GM12878 (cell line): ENCODE data around the gene RABL6. TPM values are rescaled to one million over a fixed set of nuclear protein-coding genes. Genes with fewer than 3 reads are reported as not detected.

Source experiments
- ATAC-seq: fragments of 200-7000 bp; cut with Tn5 transposase; 3 replicates; pipeline ENCODE4 v1.9.1; 2020; ENCODE audit warnings: mild to moderate bottlenecking, moderate library complexity
- BruUV-seq: library from RNA; stranded (reverse); fragments of 400-500 nt; replicated peaks from 2 replicates; lab custom pipeline; 2021; lab: Mats Ljungman, UMichigan
- CTCF ChIA-PET: fragments of 300-600 bp; sonication (Branson Sonifier 250); formaldehyde crosslinking; extraction: SDS; loops from one replicate; lab custom pipeline; 2021; ENCODE audit warnings: inconsistent platforms; lab: Yijun Ruan, JAX
- POLR2A ChIA-PET: fragments of 350-600 bp; formaldehyde crosslinking; extraction: SDS; loops from one replicate; lab custom pipeline; 2021; ENCODE audit warnings: inconsistent platforms; lab: Charles Lee
- RAD21 ChIA-PET: fragments of 300-600 bp; sonication (Branson Sonifier 250); formaldehyde crosslinking; loops from one replicate; lab custom pipeline; 2023; ENCODE audit warnings: antibody characterized with exemption; ENCODE audit not compliant: unreplicated experiment; lab: Charles Lee
- SMC1A ChIA-PET: fragments of 300-600 bp; sonication (Branson Sonifier 250); formaldehyde crosslinking; loops from one replicate; lab custom pipeline; 2023; ENCODE audit not compliant: unreplicated experiment, uncharacterized antibody; lab: Charles Lee
- DNase-seq: peaks from one replicate; pipeline ENCODE4 v3.0.0-alpha.2; 2011; ENCODE audit warnings: low read depth, low spot score
- FAIRE-seq: peaks from 3 replicates; lab custom pipeline; 2011; peaks lifted over from hg19 to GRCh38; lab: Jason Lieb, UNC
- H2AFZ ChIP-seq: 2 replicates; pipeline ENCODE4 v1.6.0; 2011; ENCODE audit warnings: low read depth, low read length, control low read depth; ENCODE audit not compliant: control insufficient read depth
- H3K27ac ChIP-seq: 2 replicates; pipeline ENCODE4 v1.5.1; 2011; ENCODE audit warnings: control low read depth; ENCODE audit not compliant: control insufficient read depth, insufficient read depth
- H3K27me3 ChIP-seq, 2 experiments: replicated peaks in 1 of 2; 2 replicates each; pipeline versions ENCODE4 v1.6.0 to v1.6.1; 2011; ENCODE audit warnings: low read length in 1 of 2; ENCODE audit not compliant: control insufficient read depth in 2 of 2, insufficient read depth in 2 of 2
- H3K36me3 ChIP-seq, 2 experiments: 2 replicates each; pipeline ENCODE4 v1.5.1; 2011; ENCODE audit warnings: low read length in 1 of 2; ENCODE audit not compliant: control insufficient read depth in 2 of 2, insufficient read depth in 2 of 2
- H3K4me1 ChIP-seq: 2 replicates; pipeline ENCODE4 v1.6.1; 2011; ENCODE audit warnings: mild to moderate bottlenecking, low read length, moderate library complexity, mixed read lengths; ENCODE audit not compliant: control insufficient read depth, insufficient read depth
- H3K4me2 ChIP-seq: 2 replicates; pipeline ENCODE4 v1.6.0; 2011; ENCODE audit warnings: control low read depth; ENCODE audit not compliant: control insufficient read depth, insufficient read depth
- H3K4me3 ChIP-seq: fragments of 200-600 bp; sonication (generic); 2 replicates; pipeline ENCODE4 v1.5.1; 2016
- H3K79me2 ChIP-seq: 2 replicates; pipeline ENCODE4 v1.6.0; 2011; ENCODE audit warnings: low read length; ENCODE audit not compliant: control insufficient read depth, insufficient read depth
- H3K9ac ChIP-seq: 2 replicates; pipeline ENCODE4 v1.8.0; 2011; ENCODE audit warnings: low read length, control low read depth, mixed read lengths; ENCODE audit not compliant: control insufficient read depth, insufficient read depth
- H3K9me3 ChIP-seq: replicated peaks from 3 replicates; pipeline ENCODE4 v1.5.1; 2011; ENCODE audit warnings: mild to moderate bottlenecking, low read length; ENCODE audit not compliant: control insufficient read depth, insufficient read depth
- H4K20me1 ChIP-seq: 2 replicates; pipeline ENCODE4 v1.6.0; 2011; ENCODE audit not compliant: control insufficient read depth, insufficient read depth
- CHD1 ChIP-seq: IDR thresholded peaks from 2 replicates; pipeline ENCODE4 v1.6.1; 2012; ENCODE audit warnings: low read depth, low read length, improper control_type of control experiment
- CHD4 ChIP-seq: fragments of 200-600 bp; sonication (generic); IDR thresholded peaks from 2 replicates; pipeline ENCODE4 v1.6.1; 2016; ENCODE audit warnings: mild to moderate bottlenecking
- CREB1 ChIP-seq: IDR thresholded peaks from 2 replicates; pipeline ENCODE4 v1.6.1; 2012; ENCODE audit warnings: low read depth, mild to moderate bottlenecking, inconsistent platforms
- GABPA ChIP-seq: IDR thresholded peaks from 2 replicates; pipeline ENCODE4 v1.6.1; 2014; ENCODE audit warnings: antibody characterized with exemption, low read depth, mild to moderate bottlenecking, inconsistent platforms
- GATAD2B ChIP-seq: fragments of 450-650 bp; conservative IDR thresholded peaks from 2 replicates; pipeline ENCODE4 v1.6.1; 2017; ENCODE audit warnings: low read depth, mild to moderate bottlenecking, moderate library complexity
- HDGF ChIP-seq: fragments of 450-650 bp; IDR thresholded peaks from 2 replicates; pipeline ENCODE4 v1.6.1; 2016; ENCODE audit warnings: antibody characterized with exemption
- NR2F1 ChIP-seq: fragments of 450-650 bp; conservative IDR thresholded peaks from 2 replicates; pipeline ENCODE4 v1.6.1; 2017; ENCODE audit warnings: mild to moderate bottlenecking
- ZNF622 ChIP-seq: fragments of 450-650 bp; IDR thresholded peaks from 2 replicates; pipeline ENCODE4 v1.6.1; 2017; ENCODE audit warnings: mild to moderate bottlenecking, inconsistent platforms
- WGBS: methylation state at CpG from one replicate; pipeline ENCODE4 v1.1.6; 2016; ENCODE audit warnings: low lambda C conversion rate; ENCODE audit not compliant: insufficient replicate concordance, insufficient coverage; ENCODE audit errors: missing lambda C conversion rate; 5-methylcytosine and 5-hydroxymethylcytosine counted together
- in situ Hi-C: fragments of 300-500 bp; cut with MboI; formaldehyde crosslinking; loops from 9 replicates; pipeline ENCODE4 v1.14.3; 2018; ENCODE audit warnings: mixed read lengths
- intact Hi-C: fragments of 100-400 bp; cut with micrococcal nuclease; formaldehyde crosslinking; loops from one replicate; pipeline ENCODE4 v1.14.2; 2022; ENCODE audit not compliant: unreplicated experiment
- polyA plus RNA-seq, 11 experiments: library from polyadenylated mRNA; depleted of rRNA in 4 of 11; unstranded in 6 of 11; stranded (reverse) in 5 of 11; fragments of >200 nt; fragmentation: Nextera tagmentation in 4 of 11; fragmentation: Illumina TruSeq in 1 of 11; extraction: Ambion mirVana in 4 of 11; extraction: Trizol in 1 of 11; gene quantifications; 1 replicate in 1 of 11; 2 replicates in 10 of 11; pipeline versions ENCODE4 v1.2.1 to v1.2.3, GENCODE V29; 2011 to 2016; ENCODE audit warnings: inconsistent platforms in 2 of 11, missing spikeins in 2 of 11, low read depth in 1 of 11
- total RNA-seq, 4 experiments: library from RNA; depleted of rRNA in 3 of 4; stranded (reverse); fragments of >200 nt in 3 of 4; fragmentation: Illumina TruSeq in 1 of 4; extraction: Trizol in 1 of 4; gene quantifications; 2 replicates each; pipeline versions ENCODE4 v1.2.1 to v1.2.3, GENCODE V29; 2013 to 2021
- TF ChIP-seq, protein P1 (sequence below): fragments of 450-650 bp; IDR thresholded peaks from 2 replicates; pipeline ENCODE4 v1.6.1; 2017; ENCODE audit warnings: borderline replicate concordance
- TF ChIP-seq, protein P2 (sequence below): fragments of 450-650 bp; conservative IDR thresholded peaks from 2 replicates; pipeline ENCODE4 v1.6.1; 2017; ENCODE audit warnings: mild to moderate bottlenecking, moderate library complexity
- TF ChIP-seq, protein P3 (sequence below): IDR thresholded peaks from 2 replicates; pipeline ENCODE4 v1.6.1; 2011; ENCODE audit warnings: borderline replicate concordance, low read depth, mild to moderate bottlenecking, moderate library complexity, mixed read lengths, low read length; ENCODE audit not compliant: insufficient read depth; ENCODE audit errors: extremely low read length
- TF ChIP-seq, protein P4 (sequence below): fragments of 450-650 bp; IDR thresholded peaks from 2 replicates; pipeline ENCODE4 v1.6.1; 2017; ENCODE audit warnings: mild to moderate bottlenecking, moderate library complexity
- TF ChIP-seq, protein P5 (sequence below): IDR thresholded peaks from 2 replicates; pipeline ENCODE4 v1.6.1; 2012; ENCODE audit warnings: low read depth, low read length, improper control_type of control experiment

RABL6 gene
- total and polyA plus RNA-seq, 10 of the 15 experiments (the other 5 are each of a cell fraction or from before 2014, with no cell fraction given), result 1.4 to 134 (median 42.7) TPM

DNA sequence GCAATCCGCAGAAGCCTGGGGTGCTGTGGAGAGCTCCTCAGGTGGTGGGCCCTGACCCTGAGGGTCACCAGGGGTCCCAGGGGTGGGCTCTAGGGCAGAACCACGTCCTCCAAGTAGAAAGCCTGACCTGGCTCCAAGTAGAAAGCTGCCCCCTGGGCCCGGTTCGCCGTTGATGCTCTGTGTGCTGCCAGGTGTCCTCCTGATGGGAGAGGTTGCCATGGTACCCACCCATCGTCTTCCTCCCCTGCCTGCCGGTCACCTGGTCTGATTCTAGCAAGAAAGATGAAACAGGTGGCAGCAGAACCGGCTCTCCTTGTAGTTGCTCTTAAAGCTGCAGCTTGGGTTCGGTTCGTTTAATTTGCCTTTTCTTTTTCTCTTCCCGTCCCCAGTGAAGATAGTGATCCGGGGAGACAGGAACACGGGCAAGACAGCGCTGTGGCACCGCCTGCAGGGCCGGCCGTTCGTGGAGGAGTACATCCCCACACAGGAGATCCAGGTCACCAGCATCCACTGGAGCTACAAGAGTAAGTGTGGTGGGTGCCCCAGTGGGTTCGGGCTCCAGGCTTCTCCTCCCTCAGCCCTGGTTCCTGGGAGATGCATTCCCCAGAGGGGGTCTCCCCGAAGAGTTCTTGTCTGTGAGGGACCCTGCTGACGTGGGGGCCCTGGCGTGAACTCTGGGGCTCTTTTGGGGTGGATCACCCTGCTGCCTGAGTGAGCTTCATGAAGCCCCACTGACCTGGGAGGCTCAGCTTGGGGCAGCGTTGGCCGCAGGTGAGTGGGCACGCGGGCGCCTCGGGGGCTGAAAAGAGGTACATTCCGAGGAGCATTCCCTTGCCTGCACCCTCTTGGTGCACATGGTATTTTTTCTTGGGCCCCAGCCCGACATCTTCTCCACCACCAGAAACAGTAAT is 15.6 kb downstream of the RABL6 start:
- ChIA-PET RAD21 (interaction anchor here (0.6 kb wide), 1 partner anchor 772 kb away, joined by 3 read pairs; no protein-coding TSS in a partner anchor), CTCF (interaction anchor here (1.0 kb wide), 1 partner anchor 19 kb away, joined by 5 read pairs; the partner anchor contains the start of gene AJM1), POLR2A (interaction anchor here (0.6 kb wide), 1 partner anchor 554 kb away, joined by 3 read pairs; no protein-coding TSS in a partner anchor), SMC1A (no interaction called here)
- no peak overlapping the region for H2AFZ ChIP-seq
- WGBS, result 94% methylated on average over 29 of the region's 30 CpGs
- H3K4me2 ChIP-seq, result no peak overlapping the region
- BruUV-seq, result no TSS peak
- intact Hi-C loops (no loop called here), in situ Hi-C loops (no loop called here)
- TF ChIP-seq CREB1 (no peak), GATAD2B (no peak), GABPA (no peak), CHD1 (no peak), HDGF (no peak), ZNF622 (no peak), NR2F1 (no peak), CHD4 (no peak)
- TF ChIP-seq, protein P1, sequence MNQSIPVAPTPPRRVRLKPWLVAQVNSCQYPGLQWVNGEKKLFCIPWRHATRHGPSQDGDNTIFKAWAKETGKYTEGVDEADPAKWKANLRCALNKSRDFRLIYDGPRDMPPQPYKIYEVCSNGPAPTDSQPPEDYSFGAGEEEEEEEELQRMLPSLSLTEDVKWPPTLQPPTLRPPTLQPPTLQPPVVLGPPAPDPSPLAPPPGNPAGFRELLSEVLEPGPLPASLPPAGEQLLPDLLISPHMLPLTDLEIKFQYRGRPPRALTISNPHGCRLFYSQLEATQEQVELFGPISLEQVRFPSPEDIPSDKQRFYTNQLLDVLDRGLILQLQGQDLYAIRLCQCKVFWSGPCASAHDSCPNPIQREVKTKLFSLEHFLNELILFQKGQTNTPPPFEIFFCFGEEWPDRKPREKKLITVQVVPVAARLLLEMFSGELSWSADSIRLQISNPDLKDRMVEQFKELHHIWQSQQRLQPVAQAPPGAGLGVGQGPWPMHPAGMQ, result no peak
- TF ChIP-seq, protein P2, sequence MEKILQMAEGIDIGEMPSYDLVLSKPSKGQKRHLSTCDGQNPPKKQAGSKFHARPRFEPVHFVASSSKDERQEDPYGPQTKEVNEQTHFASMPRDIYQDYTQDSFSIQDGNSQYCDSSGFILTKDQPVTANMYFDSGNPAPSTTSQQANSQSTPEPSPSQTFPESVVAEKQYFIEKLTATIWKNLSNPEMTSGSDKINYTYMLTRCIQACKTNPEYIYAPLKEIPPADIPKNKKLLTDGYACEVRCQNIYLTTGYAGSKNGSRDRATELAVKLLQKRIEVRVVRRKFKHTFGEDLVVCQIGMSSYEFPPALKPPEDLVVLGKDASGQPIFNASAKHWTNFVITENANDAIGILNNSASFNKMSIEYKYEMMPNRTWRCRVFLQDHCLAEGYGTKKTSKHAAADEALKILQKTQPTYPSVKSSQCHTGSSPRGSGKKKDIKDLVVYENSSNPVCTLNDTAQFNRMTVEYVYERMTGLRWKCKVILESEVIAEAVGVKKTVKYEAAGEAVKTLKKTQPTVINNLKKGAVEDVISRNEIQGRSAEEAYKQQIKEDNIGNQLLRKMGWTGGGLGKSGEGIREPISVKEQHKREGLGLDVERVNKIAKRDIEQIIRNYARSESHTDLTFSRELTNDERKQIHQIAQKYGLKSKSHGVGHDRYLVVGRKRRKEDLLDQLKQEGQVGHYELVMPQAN, result no peak
- TF ChIP-seq, protein P3, sequence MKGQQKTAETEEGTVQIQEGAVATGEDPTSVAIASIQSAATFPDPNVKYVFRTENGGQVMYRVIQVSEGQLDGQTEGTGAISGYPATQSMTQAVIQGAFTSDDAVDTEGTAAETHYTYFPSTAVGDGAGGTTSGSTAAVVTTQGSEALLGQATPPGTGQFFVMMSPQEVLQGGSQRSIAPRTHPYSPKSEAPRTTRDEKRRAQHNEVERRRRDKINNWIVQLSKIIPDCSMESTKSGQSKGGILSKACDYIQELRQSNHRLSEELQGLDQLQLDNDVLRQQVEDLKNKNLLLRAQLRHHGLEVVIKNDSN, result no peak
- TF ChIP-seq, protein P4, sequence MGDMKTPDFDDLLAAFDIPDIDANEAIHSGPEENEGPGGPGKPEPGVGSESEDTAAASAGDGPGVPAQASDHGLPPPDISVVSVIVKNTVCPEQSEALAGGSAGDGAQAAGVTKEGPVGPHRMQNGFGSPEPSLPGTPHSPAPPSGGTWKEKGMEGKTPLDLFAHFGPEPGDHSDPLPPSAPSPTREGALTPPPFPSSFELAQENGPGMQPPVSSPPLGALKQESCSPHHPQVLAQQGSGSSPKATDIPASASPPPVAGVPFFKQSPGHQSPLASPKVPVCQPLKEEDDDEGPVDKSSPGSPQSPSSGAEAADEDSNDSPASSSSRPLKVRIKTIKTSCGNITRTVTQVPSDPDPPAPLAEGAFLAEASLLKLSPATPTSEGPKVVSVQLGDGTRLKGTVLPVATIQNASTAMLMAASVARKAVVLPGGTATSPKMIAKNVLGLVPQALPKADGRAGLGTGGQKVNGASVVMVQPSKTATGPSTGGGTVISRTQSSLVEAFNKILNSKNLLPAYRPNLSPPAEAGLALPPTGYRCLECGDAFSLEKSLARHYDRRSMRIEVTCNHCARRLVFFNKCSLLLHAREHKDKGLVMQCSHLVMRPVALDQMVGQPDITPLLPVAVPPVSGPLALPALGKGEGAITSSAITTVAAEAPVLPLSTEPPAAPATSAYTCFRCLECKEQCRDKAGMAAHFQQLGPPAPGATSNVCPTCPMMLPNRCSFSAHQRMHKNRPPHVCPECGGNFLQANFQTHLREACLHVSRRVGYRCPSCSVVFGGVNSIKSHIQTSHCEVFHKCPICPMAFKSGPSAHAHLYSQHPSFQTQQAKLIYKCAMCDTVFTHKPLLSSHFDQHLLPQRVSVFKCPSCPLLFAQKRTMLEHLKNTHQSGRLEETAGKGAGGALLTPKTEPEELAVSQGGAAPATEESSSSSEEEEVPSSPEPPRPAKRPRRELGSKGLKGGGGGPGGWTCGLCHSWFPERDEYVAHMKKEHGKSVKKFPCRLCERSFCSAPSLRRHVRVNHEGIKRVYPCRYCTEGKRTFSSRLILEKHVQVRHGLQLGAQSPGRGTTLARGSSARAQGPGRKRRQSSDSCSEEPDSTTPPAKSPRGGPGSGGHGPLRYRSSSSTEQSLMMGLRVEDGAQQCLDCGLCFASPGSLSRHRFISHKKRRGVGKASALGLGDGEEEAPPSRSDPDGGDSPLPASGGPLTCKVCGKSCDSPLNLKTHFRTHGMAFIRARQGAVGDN, result no peak
- TF ChIP-seq, protein P5, sequence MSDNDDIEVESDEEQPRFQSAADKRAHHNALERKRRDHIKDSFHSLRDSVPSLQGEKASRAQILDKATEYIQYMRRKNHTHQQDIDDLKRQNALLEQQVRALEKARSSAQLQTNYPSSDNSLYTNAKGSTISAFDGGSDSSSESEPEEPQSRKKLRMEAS, result no peak
- no peak overlapping the region for H3K27ac ChIP-seq
- FAIRE-seq, result no peak
- no peaks in the 10 kb centered on the region for H3K9me3 ChIP-seq
- H3K79me2 ChIP-seq, result no peaks in the 10 kb centered on the region
- H4K20me1 ChIP-seq, result no peaks in the 10 kb centered on the region
- H3K9ac ChIP-seq, result no peak overlapping the region
- H3K4me3 ChIP-seq, result no peak overlapping the region
- no peaks in the 10 kb centered on the region for H3K4me1 ChIP-seq
- no peak for ATAC-seq
- H3K27me3 ChIP-seq, result no peaks in the 10 kb centered on the region
- DNase-seq, result no peak
- peaks cover 3 to 9% of the 10 kb centered on the region in 2 experiments; a peak in 3 of 4 replicates for H3K36me3 ChIP-seq
